HG03439 (cell line): ENCODE results near the gene TTC38.

Experiments
- ATAC-seq: cut with Tn5 transposase; IDR thresholded peaks from one replicate; pipeline ENCODE4 v1.9.1; 2021; ENCODE audit warnings: mild to moderate bottlenecking, moderate library complexity; ENCODE audit not compliant: unreplicated experiment

The TTC38 gene

GRCh38 chr22:46323162-46323561 is 55.4 kb downstream of the TTC38 start:
- no peak for ATAC-seq

- ATAC-seq, result no peak
Measured at GRCh38 chr22:46326066-46326680, 58.4 kb downstream of the TTC38 start.

GRCh38 chr22:46327691-46328465 is 60.1 kb downstream of the TTC38 start:
- ATAC-seq, result no peak

- no peak for ATAC-seq
Measured at GRCh38 chr22:46328797-46329196, 61.0 kb downstream of the TTC38 start.

- no peak for ATAC-seq
Measured at GRCh38 chr22:46329616-46330015, 61.8 kb downstream of the TTC38 start.

- no peak for ATAC-seq
Measured at GRCh38 chr22:46330426-46330825, 62.6 kb downstream of the TTC38 start.

- no peak for ATAC-seq
Measured at GRCh38 chr22:46331496-46331895, 63.7 kb downstream of the TTC38 start.

- ATAC-seq, result peak; percentile 87
Measured at GRCh38 chr22:46335201-46336118, 67.7 kb downstream of the TTC38 start, which contains the start of gene TRMU. Gene TRMU, plus strand, starts transcription at chr22:46335714. Its CDS starts 51 bp downstream, at chr22:46335765.

GRCh38 chr22:46336119-46337078 is 68.6 kb downstream of the TTC38 start:
- ATAC-seq, result no peak

- ATAC-seq, result no peak
Measured at GRCh38 chr22:46337870-46338269, 70.1 kb downstream of the TTC38 start.

- ATAC-seq, result no peak
Measured at GRCh38 chr22:46338636-46339035, 70.8 kb downstream of the TTC38 start.

- ATAC-seq, result no peak
Measured at GRCh38 chr22:46339956-46340355, 72.1 kb downstream of the TTC38 start.

- no peak for ATAC-seq
Measured at GRCh38 chr22:46340676-46341075, 72.9 kb downstream of the TTC38 start.
